Measurements from ENCODE around the gene ZNF831. TPM values are rescaled to one million over a fixed set of nuclear protein-coding genes. Genes with fewer than 3 reads are reported as not detected.

Gene ZNF831
- total RNA-seq, 2 donors from 2014 or later: 37.8 to 42.0 TPM

- Mint-ChIP-seq H3K27ac (peak overlapping the region; percentile 80), H3K36me3 (ENCODE audit: low read depth) (peaks cover 2% of the 10 kb centered on the region), H3K4me1 (peaks cover 27% of the 10 kb centered on the region), H3K27me3 (no peaks in the 10 kb centered on the region), H3K4me3 (no peak overlapping the region)
- ATAC-seq (no peak), DNase-seq (no peak)
- no peaks in the 10 kb centered on the region for H3K9me3 ChIP-seq (ENCODE audit: control insufficient read depth, low read length, poor library complexity, severe bottlenecking)
Measured at GRCh38 chr20:59127839-59128238, 35.8 kb upstream of the ZNF831 start.

- DNase-seq (no peak), ATAC-seq (no peak)
- Mint-ChIP-seq H3K27ac (no peak overlapping the region), H3K4me1 (peaks cover 9% of the 10 kb centered on the region), H3K36me3 (ENCODE audit: low read depth) (peaks cover 2% of the 10 kb centered on the region), H3K27me3 (no peaks in the 10 kb centered on the region), H3K4me3 (no peak overlapping the region)
- no peaks in the 10 kb centered on the region for H3K9me3 ChIP-seq (ENCODE audit: control insufficient read depth, low read length, poor library complexity, severe bottlenecking)
Measured at GRCh38 chr20:59131551-59132285, 31.9 kb upstream of the ZNF831 start.

GRCh38 chr20:59134182-59134581 lies 29.4 kb upstream of the ZNF831 start:
- Mint-ChIP-seq H3K27ac (no peak overlapping the region), H3K4me3 (no peak overlapping the region), H3K4me1 (peaks cover 5% of the 10 kb centered on the region), H3K27me3 (no peaks in the 10 kb centered on the region), H3K36me3 (ENCODE audit: low read depth) (no peaks in the 10 kb centered on the region)
- no peak for DNase-seq
- ATAC-seq: no peak
- no peaks in the 10 kb centered on the region for H3K9me3 ChIP-seq (ENCODE audit: control insufficient read depth, low read length, poor library complexity, severe bottlenecking)

GRCh38 chr20:59135093-59135492 lies 28.5 kb upstream of the ZNF831 start:
- H3K27me3 Mint-ChIP-seq: no peaks in the 10 kb centered on the region

GRCh38 chr20:59136027-59136426 lies 27.6 kb upstream of the ZNF831 start:
- no peak overlapping the region for H3K4me3 Mint-ChIP-seq
- no peaks in the 10 kb centered on the region for H3K36me3 Mint-ChIP-seq (ENCODE audit: low read depth)
- no peaks in the 10 kb centered on the region for H3K27me3 Mint-ChIP-seq
- ATAC-seq (no peak), DNase-seq (no peak)
- H3K4me1 Mint-ChIP-seq: peaks cover 8% of the 10 kb centered on the region
- no peaks in the 10 kb centered on the region for H3K9me3 ChIP-seq (ENCODE audit: control insufficient read depth, low read length, poor library complexity, severe bottlenecking)
- H3K27ac Mint-ChIP-seq: no peak overlapping the region

More at GRCh38 chr20:59135093-59135492, 28.5 kb upstream of the ZNF831 start:
- Mint-ChIP-seq H3K4me3 (no peak overlapping the region), H3K27ac (no peak overlapping the region), H3K4me1 (peaks cover 5% of the 10 kb centered on the region), H3K36me3 (ENCODE audit: low read depth) (no peaks in the 10 kb centered on the region)
- ATAC-seq (no peak), DNase-seq (no peak)
- no peaks in the 10 kb centered on the region for H3K9me3 ChIP-seq (ENCODE audit: control insufficient read depth, low read length, poor library complexity, severe bottlenecking)

GRCh38 chr20:59137532-59137931 lies 26.1 kb upstream of the ZNF831 start:
- no peak overlapping the region for H3K4me3 Mint-ChIP-seq
- ATAC-seq (no peak), DNase-seq (no peak)
- H3K27me3 Mint-ChIP-seq: no peaks in the 10 kb centered on the region
- H3K4me1 Mint-ChIP-seq: peaks cover 8% of the 10 kb centered on the region
- H3K36me3 Mint-ChIP-seq (ENCODE audit: low read depth): no peaks in the 10 kb centered on the region
- H3K9me3 ChIP-seq (ENCODE audit: control insufficient read depth, low read length, poor library complexity, severe bottlenecking): no peaks in the 10 kb centered on the region
- no peak overlapping the region for H3K27ac Mint-ChIP-seq

- ATAC-seq (no peak), DNase-seq (no peak)
- H3K36me3 Mint-ChIP-seq (ENCODE audit: low read depth): no peaks in the 10 kb centered on the region
- H3K27me3 Mint-ChIP-seq: no peaks in the 10 kb centered on the region
- H3K27ac Mint-ChIP-seq: no peak overlapping the region
- H3K9me3 ChIP-seq (ENCODE audit: control insufficient read depth, low read length, poor library complexity, severe bottlenecking): no peaks in the 10 kb centered on the region
- peaks cover 7% of the 10 kb centered on the region for H3K4me1 Mint-ChIP-seq
- H3K4me3 Mint-ChIP-seq: no peak overlapping the region
Measured at GRCh38 chr20:59138114-59138748, 25.4 kb upstream of the ZNF831 start.

GRCh38 chr20:59139998-59140397 lies 23.6 kb upstream of the ZNF831 start:
- ATAC-seq (no peak), DNase-seq (no peak)
- no peak overlapping the region for H3K4me3 Mint-ChIP-seq
- H3K27me3 Mint-ChIP-seq: no peaks in the 10 kb centered on the region
- H3K36me3 Mint-ChIP-seq (ENCODE audit: low read depth): no peaks in the 10 kb centered on the region
- peaks cover 17% of the 10 kb centered on the region for H3K4me1 Mint-ChIP-seq
- H3K27ac Mint-ChIP-seq: no peak overlapping the region
- no peaks in the 10 kb centered on the region for H3K9me3 ChIP-seq (ENCODE audit: control insufficient read depth, low read length, poor library complexity, severe bottlenecking)

- DNase-seq (no peak), ATAC-seq (no peak)
- Mint-ChIP-seq H3K4me3 (no peak overlapping the region), H3K36me3 (ENCODE audit: low read depth) (peaks cover 3% of the 10 kb centered on the region), H3K27me3 (no peaks in the 10 kb centered on the region), H3K4me1 (peaks cover 35% of the 10 kb centered on the region), H3K27ac (no peak overlapping the region)
- H3K9me3 ChIP-seq (ENCODE audit: control insufficient read depth, low read length, poor library complexity, severe bottlenecking): no peaks in the 10 kb centered on the region
Measured at GRCh38 chr20:59141818-59142581, 21.6 kb upstream of the ZNF831 start.

GRCh38 chr20:59143326-59143725 lies 20.3 kb upstream of the ZNF831 start:
- no peaks in the 10 kb centered on the region for H3K9me3 ChIP-seq (ENCODE audit: control insufficient read depth, low read length, poor library complexity, severe bottlenecking)
- ATAC-seq (no peak), DNase-seq (no peak)
- Mint-ChIP-seq H3K27me3 (no peaks in the 10 kb centered on the region), H3K4me1 (peaks cover 46% of the 10 kb centered on the region), H3K36me3 (ENCODE audit: low read depth) (peaks cover 3% of the 10 kb centered on the region), H3K4me3 (no peak overlapping the region), H3K27ac (no peak overlapping the region)

GRCh38 chr20:59144179-59144830 lies 19.3 kb upstream of the ZNF831 start:
- H3K36me3 Mint-ChIP-seq (ENCODE audit: low read depth): peaks cover 3% of the 10 kb centered on the region
- H3K4me1 Mint-ChIP-seq: peaks cover 52% of the 10 kb centered on the region
- peak overlapping the region; percentile 12 for H3K4me3 Mint-ChIP-seq
- ATAC-seq (peak; percentile 33), DNase-seq (no peak)
- peak overlapping the region; percentile 100 for H3K27ac Mint-ChIP-seq
- no peaks in the 10 kb centered on the region for H3K9me3 ChIP-seq (ENCODE audit: control insufficient read depth, low read length, poor library complexity, severe bottlenecking)
- no peaks in the 10 kb centered on the region for H3K27me3 Mint-ChIP-seq

GRCh38 chr20:59144831-59145196 lies 18.8 kb upstream of the ZNF831 start:
- no peaks in the 10 kb centered on the region for H3K27me3 Mint-ChIP-seq
- H3K4me1 Mint-ChIP-seq: peaks cover 54% of the 10 kb centered on the region
- H3K9me3 ChIP-seq (ENCODE audit: control insufficient read depth, low read length, poor library complexity, severe bottlenecking): no peaks in the 10 kb centered on the region
- peak overlapping the region; percentile 12 for H3K4me3 Mint-ChIP-seq
- no peak for DNase-seq
- H3K27ac Mint-ChIP-seq: peak overlapping the region; percentile 100
- no peak for ATAC-seq
- H3K36me3 Mint-ChIP-seq (ENCODE audit: low read depth): peaks cover 4% of the 10 kb centered on the region
